Ovary (tissue), 9 donors: ENCODE measurements around the gene CTTN. TPM values are rescaled to one million over a fixed set of nuclear protein-coding genes. Genes with fewer than 3 reads are reported as not detected.

ENCODE experiments used
- DNase-seq, 5 donors: peaks; one replicate each; pipeline ENCODE4 v3.0.0-alpha.2; 2019 to 2020
- H3K27ac ChIP-seq, 2 donors: fragments of 200-600 bp; one replicate each; pipeline versions ENCODE4 v1.5.1 to v1.8.0; 2019 to 2022
- H3K27me3 ChIP-seq: fragments of 200-600 bp; one replicate; pipeline ENCODE4 v1.8.0; 2022
- H3K36me3 ChIP-seq: fragments of 200-600 bp; sonication (generic); one replicate; pipeline ENCODE4 v1.5.1; 2019
- H3K4me1 ChIP-seq: one replicate; pipeline ENCODE4 v1.8.1; 2013; ENCODE audit warnings: mild to moderate bottlenecking, moderate library complexity; ENCODE audit not compliant: insufficient read depth
- H3K4me3 ChIP-seq: fragments of 200-600 bp; sonication (generic); one replicate; pipeline ENCODE4 v1.5.1; 2017
- H3K9me3 ChIP-seq, 2 donors: fragments of 200-600 bp in 1 of 2; sonication (generic) in 1 of 2; one replicate each; pipeline versions ENCODE4 v1.5.1 to v1.8.1; 2013 to 2019; ENCODE audit warnings: mild to moderate bottlenecking in 1 of 2, moderate library complexity in 1 of 2
- CTCF ChIP-seq, 3 donors: fragments of 450-650 bp in 2 of 3; fragments of 200-600 bp in 1 of 3; IDR thresholded peaks; one replicate each; pipeline versions ENCODE4 v1.5.1 to v1.8.0; 2016 to 2022; ENCODE audit warnings: antibody characterized with exemption in 3 of 3, mild to moderate bottlenecking in 1 of 3
- EP300 ChIP-seq: sonication (generic); formaldehyde crosslinking; IDR thresholded peaks from one replicate; pipeline ENCODE4 v1.6.1; 2017; ENCODE audit warnings: antibody characterized with exemption
- POLR2A ChIP-seq: fragments of 450-650 bp; IDR thresholded peaks from one replicate; pipeline ENCODE4 v1.6.1; 2017; ENCODE audit warnings: antibody characterized with exemption, mild to moderate bottlenecking, moderate library complexity
- WGBS, 3 donors: extraction: QIAGEN DNeasy Blood & Tissue Kit in 1 of 3; methylation state at CpG; one replicate each; pipeline versions ENCODE4 v1.1.5 to v1.1.7; 2013 to 2017; 5-methylcytosine and 5-hydroxymethylcytosine counted together
- intact Hi-C, 4 donors: fragments of 100-400 bp; cut with DNase I; formaldehyde crosslinking; loops; one replicate each; pipeline versions ENCODE4 v1.11.0 to v1.15.1; 2022 to 2023
- polyA plus RNA-seq, 2 donors: library from polyadenylated mRNA; stranded (reverse); fragments of 200-250 nt in 1 of 2; fragments of 350-450 nt in 1 of 2; fragmentation: Illumina TruSeq in 1 of 2; extraction: RNeasy Lipid Tissue Mini Kit (QIAGEN cat#74804) in 1 of 2; gene quantifications; one replicate each; pipeline ENCODE4 v1.2.3, GENCODE V29; 2013 to 2014
- total RNA-seq, 7 donors: library from RNA; depleted of rRNA in 2 of 7; stranded (reverse); fragments of >200 nt in 2 of 7; fragmentation: NEBNext Ultra II Directional in 3 of 7; extraction: Animal tissue kit (Norgen Biotek cat#: 25700) in 3 of 7; gene quantifications; one replicate each; pipeline versions ENCODE4 v1.1.0 to v1.2.4, GENCODE V29; 2016 to 2023
- donor health status: DM: no; HTN: no; CAD: no; lungs with moderate emphysema.
- donor health status: DM: no; HTN: no; CAD: no.
- donor health status: Bipolar disorder and iron deficiency.
- donor health status: DM: yes; HTN: yes; CAD: no.
- donor health status: DM: no; HTN: no; CAD: no.
- donor health status: DM: yes; HTN: yes; CAD: no.

Gene CTTN
- total and polyA plus RNA-seq, 9 donors = 129 to 321 (median 205) TPM

GRCh38 chr11:70433966-70434812 is 35.9 kb downstream of the CTTN start:
- intact Hi-C loops = no loop called here
- H3K4me1 ChIP-seq = no peaks in the 10 kb centered on the region
- TF ChIP-seq POLR2A (no peak), CTCF (IDR thresholded peaks at IDR 0.05) (no peak), EP300 (no peak)
- H3K9me3 ChIP-seq = no peaks in the 10 kb centered on the region
- 81 to 86% (median 83%) methylated on average over 36 of the region's 36 CpGs for WGBS, 3 donors
- H3K36me3 ChIP-seq = no peaks in the 10 kb centered on the region
- no peak for DNase-seq
- H3K27me3 ChIP-seq = no peaks in the 10 kb centered on the region
- no peak overlapping the region for H3K4me3 ChIP-seq
- H3K27ac ChIP-seq = no peak overlapping the region

GRCh38 chr11:70434813-70435278 is 36.5 kb downstream of the CTTN start:
- TF ChIP-seq POLR2A = no peak
- TF ChIP-seq EP300 = no peak
- TF ChIP-seq CTCF (IDR thresholded peaks at IDR 0.05) = no peak
- no peak overlapping the region for H3K27ac ChIP-seq
- no peaks in the 10 kb centered on the region for H3K4me1 ChIP-seq
- H3K27me3 ChIP-seq = no peaks in the 10 kb centered on the region
- H3K36me3 ChIP-seq = no peaks in the 10 kb centered on the region
- no peak for DNase-seq
- H3K4me3 ChIP-seq = no peak overlapping the region
- 73 to 84% (median 76%) methylated on average over 17 of the region's 17 CpGs for WGBS, 3 donors
- intact Hi-C loops = no loop called here
- H3K9me3 ChIP-seq = no peaks in the 10 kb centered on the region

GRCh38 chr11:70435361-70435760 is 37.0 kb downstream of the CTTN start:
- Histone ChIP-seq H3K27me3 (no peaks in the 10 kb centered on the region), H3K4me3 (no peak overlapping the region), H3K9me3 (no peaks in the 10 kb centered on the region), H3K27ac (no peak overlapping the region), H3K4me1 (no peaks in the 10 kb centered on the region), H3K36me3 (no peaks in the 10 kb centered on the region)
- intact Hi-C loops = no loop called here
- DNase-seq = no peak
- 85 to 87% (median 86%) methylated on average over 13 of the region's 13 CpGs for WGBS, 3 donors
- TF ChIP-seq CTCF (IDR thresholded peaks at IDR 0.05) = no peak
- TF ChIP-seq EP300 = no peak
- no peak for TF ChIP-seq POLR2A

GRCh38 chr11:70435765-70436500 is 37.6 kb downstream of the CTTN start:
- intact Hi-C loops = no loop called here
- Histone ChIP-seq H3K4me1 (no peaks in the 10 kb centered on the region), H3K27me3 (no peaks in the 10 kb centered on the region), H3K4me3 (no peak overlapping the region), H3K9me3 (no peaks in the 10 kb centered on the region), H3K36me3 (no peaks in the 10 kb centered on the region), H3K27ac (no peak overlapping the region)
- 86 to 89% (median 86%) methylated on average over 24 of the region's 24 CpGs for WGBS, 3 donors
- TF ChIP-seq CTCF (IDR thresholded peaks at IDR 0.05) (no peak), POLR2A (no peak), EP300 (no peak)
- DNase-seq = no peak
